Measurements from ENCODE around the gene ETHE1.

The ETHE1 gene

GRCh38 chr19:43466793-43467192, 60.2 kb downstream of the ETHE1 start:
- no peak for TF ChIP-seq CSDC2 (CRISPR knock-in tag; IDR thresholded peaks at IDR 0.05)
- no peak for TF ChIP-seq PPARA (CRISPR knock-in tag; IDR thresholded peaks at IDR 0.05; ENCODE audit: borderline replicate concordance)
- TF ChIP-seq GLIS3 (CRISPR knock-in tag; IDR thresholded peaks at IDR 0.05): no peak
- no peak for TF ChIP-seq OSR1 (CRISPR knock-in tag; IDR thresholded peaks at IDR 0.05)
- no peak for TF ChIP-seq ZNF8 (CRISPR knock-in tag; IDR thresholded peaks at IDR 0.05)
- TF ChIP-seq, protein P1, sequence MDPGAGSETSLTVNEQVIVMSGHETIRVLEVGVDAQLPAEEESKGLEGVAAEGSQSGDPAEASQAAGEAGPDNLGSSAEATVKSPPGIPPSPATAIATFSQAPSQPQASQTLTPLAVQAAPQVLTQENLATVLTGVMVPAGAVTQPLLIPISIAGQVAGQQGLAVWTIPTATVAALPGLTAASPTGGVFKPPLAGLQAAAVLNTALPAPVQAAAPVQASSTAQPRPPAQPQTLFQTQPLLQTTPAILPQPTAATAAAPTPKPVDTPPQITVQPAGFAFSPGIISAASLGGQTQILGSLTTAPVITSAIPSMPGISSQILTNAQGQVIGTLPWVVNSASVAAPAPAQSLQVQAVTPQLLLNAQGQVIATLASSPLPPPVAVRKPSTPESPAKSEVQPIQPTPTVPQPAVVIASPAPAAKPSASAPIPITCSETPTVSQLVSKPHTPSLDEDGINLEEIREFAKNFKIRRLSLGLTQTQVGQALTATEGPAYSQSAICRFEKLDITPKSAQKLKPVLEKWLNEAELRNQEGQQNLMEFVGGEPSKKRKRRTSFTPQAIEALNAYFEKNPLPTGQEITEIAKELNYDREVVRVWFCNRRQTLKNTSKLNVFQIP (CRISPR knock-in tag; IDR thresholded peaks at IDR 0.05; ENCODE audit: borderline replicate concordance, low read depth): no peak
- TF ChIP-seq ZNF565 (CRISPR knock-in tag; conservative IDR thresholded peaks at IDR 0.05; ENCODE audit: low read depth): no peak
- no peak for TF ChIP-seq ISL1 (CRISPR knock-in tag; IDR thresholded peaks at IDR 0.05)
- no peak for TF ChIP-seq ESRRG (CRISPR knock-in tag; IDR thresholded peaks at IDR 0.05)
- no peak for TF ChIP-seq RARB (CRISPR knock-in tag; IDR thresholded peaks at IDR 0.05)
- TF ChIP-seq, protein P2, sequence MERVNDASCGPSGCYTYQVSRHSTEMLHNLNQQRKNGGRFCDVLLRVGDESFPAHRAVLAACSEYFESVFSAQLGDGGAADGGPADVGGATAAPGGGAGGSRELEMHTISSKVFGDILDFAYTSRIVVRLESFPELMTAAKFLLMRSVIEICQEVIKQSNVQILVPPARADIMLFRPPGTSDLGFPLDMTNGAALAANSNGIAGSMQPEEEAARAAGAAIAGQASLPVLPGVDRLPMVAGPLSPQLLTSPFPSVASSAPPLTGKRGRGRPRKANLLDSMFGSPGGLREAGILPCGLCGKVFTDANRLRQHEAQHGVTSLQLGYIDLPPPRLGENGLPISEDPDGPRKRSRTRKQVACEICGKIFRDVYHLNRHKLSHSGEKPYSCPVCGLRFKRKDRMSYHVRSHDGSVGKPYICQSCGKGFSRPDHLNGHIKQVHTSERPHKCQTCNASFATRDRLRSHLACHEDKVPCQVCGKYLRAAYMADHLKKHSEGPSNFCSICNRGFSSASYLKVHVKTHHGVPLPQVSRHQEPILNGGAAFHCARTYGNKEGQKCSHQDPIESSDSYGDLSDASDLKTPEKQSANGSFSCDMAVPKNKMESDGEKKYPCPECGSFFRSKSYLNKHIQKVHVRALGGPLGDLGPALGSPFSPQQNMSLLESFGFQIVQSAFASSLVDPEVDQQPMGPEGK (CRISPR knock-in tag; IDR thresholded peaks at IDR 0.05; ENCODE audit: borderline replicate concordance): no peak
- TF ChIP-seq ZFP30 (CRISPR knock-in tag; IDR thresholded peaks at IDR 0.05): no peak
- TF ChIP-seq TSHZ2 (CRISPR knock-in tag; IDR thresholded peaks at IDR 0.05): no peak
- TF ChIP-seq CREB5 (CRISPR knock-in tag; IDR thresholded peaks at IDR 0.05; ENCODE audit: low read depth): no peak
- TF ChIP-seq ZFP3 (CRISPR knock-in tag; IDR thresholded peaks at IDR 0.05): no peak
- TF ChIP-seq ARNTL (CRISPR knock-in tag; IDR thresholded peaks at IDR 0.05; ENCODE audit: borderline replicate concordance, low read depth): no peak
- TF ChIP-seq TOX (CRISPR knock-in tag; IDR thresholded peaks at IDR 0.05; ENCODE audit: borderline replicate concordance): no peak
- no peak for TF ChIP-seq ZNF70 (CRISPR knock-in tag; IDR thresholded peaks at IDR 0.05)
- TF ChIP-seq, protein P3, sequence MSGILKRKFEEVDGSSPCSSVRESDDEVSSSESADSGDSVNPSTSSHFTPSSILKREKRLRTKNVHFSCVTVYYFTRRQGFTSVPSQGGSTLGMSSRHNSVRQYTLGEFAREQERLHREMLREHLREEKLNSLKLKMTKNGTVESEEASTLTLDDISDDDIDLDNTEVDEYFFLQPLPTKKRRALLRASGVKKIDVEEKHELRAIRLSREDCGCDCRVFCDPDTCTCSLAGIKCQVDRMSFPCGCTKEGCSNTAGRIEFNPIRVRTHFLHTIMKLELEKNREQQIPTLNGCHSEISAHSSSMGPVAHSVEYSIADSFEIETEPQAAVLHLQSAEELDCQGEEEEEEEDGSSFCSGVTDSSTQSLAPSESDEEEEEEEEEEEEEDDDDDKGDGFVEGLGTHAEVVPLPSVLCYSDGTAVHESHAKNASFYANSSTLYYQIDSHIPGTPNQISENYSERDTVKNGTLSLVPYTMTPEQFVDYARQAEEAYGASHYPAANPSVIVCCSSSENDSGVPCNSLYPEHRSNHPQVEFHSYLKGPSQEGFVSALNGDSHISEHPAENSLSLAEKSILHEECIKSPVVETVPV (CRISPR knock-in tag; IDR thresholded peaks at IDR 0.05): no peak
- no peak for ATAC-seq

- no peak for ATAC-seq
- TF ChIP-seq BACH2 (CRISPR knock-in tag; IDR thresholded peaks at IDR 0.05; ENCODE audit: borderline replicate concordance) (no peak), OSR1 (CRISPR knock-in tag; IDR thresholded peaks at IDR 0.05) (no peak), ZNF8 (CRISPR knock-in tag; IDR thresholded peaks at IDR 0.05) (no peak), TSHZ2 (CRISPR knock-in tag; IDR thresholded peaks at IDR 0.05) (no peak), GLIS3 (CRISPR knock-in tag; IDR thresholded peaks at IDR 0.05) (no peak), SNAI2 (CRISPR knock-in tag; IDR thresholded peaks at IDR 0.05) (no peak), RARB (CRISPR knock-in tag; IDR thresholded peaks at IDR 0.05) (no peak), ZFP3 (CRISPR knock-in tag; IDR thresholded peaks at IDR 0.05) (no peak), ZNF70 (CRISPR knock-in tag; IDR thresholded peaks at IDR 0.05) (no peak), CSDC2 (CRISPR knock-in tag; IDR thresholded peaks at IDR 0.05) (no peak), TOX (CRISPR knock-in tag; IDR thresholded peaks at IDR 0.05; ENCODE audit: borderline replicate concordance) (no peak), ZFP30 (CRISPR knock-in tag; IDR thresholded peaks at IDR 0.05) (no peak), ARNTL (CRISPR knock-in tag; IDR thresholded peaks at IDR 0.05; ENCODE audit: borderline replicate concordance, low read depth) (no peak), PPARA (CRISPR knock-in tag; IDR thresholded peaks at IDR 0.05; ENCODE audit: borderline replicate concordance) (no peak), ZC3H10 (CRISPR knock-in tag; IDR thresholded peaks at IDR 0.05) (no peak)
- TF ChIP-seq, protein P1 (CRISPR knock-in tag; IDR thresholded peaks at IDR 0.05; ENCODE audit: borderline replicate concordance, low read depth): no peak
- TF ChIP-seq, protein P3 (CRISPR knock-in tag; IDR thresholded peaks at IDR 0.05): no peak
These were observed 61.4 kb downstream of the ETHE1 start, which contains the start of gene LYPD3 for GRCh38 chr19:43465468-43466120. TSS of gene LYPD3 (minus strand) at chr19:43465608. CDS start at chr19:43465571, 37 bp downstream.

All from SK-N-SH treated with all-trans-retinoic acid at 6 μM for 48 hours (cell line).